LNCAP (cell line): ENCODE results near the gene GRIK2.

Experiments
- TF ChIP-seq, protein P1 (sequence below): fragments of 450-650 bp; IDR thresholded peaks from 2 replicates; pipeline ENCODE4 v1.5.1; 2017; ENCODE audit warnings: mild to moderate bottlenecking

The GRIK2 gene

GRCh38 chr6:101543796-101544195, 150.3 kb downstream of the GRIK2 start:
- TF ChIP-seq, protein P1, sequence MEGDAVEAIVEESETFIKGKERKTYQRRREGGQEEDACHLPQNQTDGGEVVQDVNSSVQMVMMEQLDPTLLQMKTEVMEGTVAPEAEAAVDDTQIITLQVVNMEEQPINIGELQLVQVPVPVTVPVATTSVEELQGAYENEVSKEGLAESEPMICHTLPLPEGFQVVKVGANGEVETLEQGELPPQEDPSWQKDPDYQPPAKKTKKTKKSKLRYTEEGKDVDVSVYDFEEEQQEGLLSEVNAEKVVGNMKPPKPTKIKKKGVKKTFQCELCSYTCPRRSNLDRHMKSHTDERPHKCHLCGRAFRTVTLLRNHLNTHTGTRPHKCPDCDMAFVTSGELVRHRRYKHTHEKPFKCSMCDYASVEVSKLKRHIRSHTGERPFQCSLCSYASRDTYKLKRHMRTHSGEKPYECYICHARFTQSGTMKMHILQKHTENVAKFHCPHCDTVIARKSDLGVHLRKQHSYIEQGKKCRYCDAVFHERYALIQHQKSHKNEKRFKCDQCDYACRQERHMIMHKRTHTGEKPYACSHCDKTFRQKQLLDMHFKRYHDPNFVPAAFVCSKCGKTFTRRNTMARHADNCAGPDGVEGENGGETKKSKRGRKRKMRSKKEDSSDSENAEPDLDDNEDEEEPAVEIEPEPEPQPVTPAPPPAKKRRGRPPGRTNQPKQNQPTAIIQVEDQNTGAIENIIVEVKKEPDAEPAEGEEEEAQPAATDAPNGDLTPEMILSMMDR, result no peak

DNA sequence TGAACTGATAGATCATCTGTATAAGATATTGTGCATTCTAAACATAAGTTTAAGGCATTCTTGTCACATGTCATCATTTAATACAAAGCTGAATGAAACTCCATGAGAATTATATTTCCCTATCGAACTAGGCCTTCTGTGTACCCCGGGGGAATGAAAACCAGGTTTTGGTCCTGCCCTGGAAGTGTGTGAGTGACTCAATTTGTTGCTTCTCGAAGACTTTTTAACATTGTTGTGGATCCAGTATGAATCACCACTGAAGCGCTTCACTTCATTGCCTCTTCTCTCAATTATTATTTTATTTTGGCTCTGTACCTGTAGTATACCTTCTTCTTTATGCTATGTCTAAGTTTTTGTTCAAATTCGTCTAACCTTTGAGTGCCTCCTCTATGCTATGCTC, 150.8 kb downstream of the GRIK2 start:
- TF ChIP-seq, protein P1, result no peak

- TF ChIP-seq, protein P1, result no peak
Observed at GRCh38 chr6:101545191-101545590, 151.7 kb downstream of the GRIK2 start.

DNA sequence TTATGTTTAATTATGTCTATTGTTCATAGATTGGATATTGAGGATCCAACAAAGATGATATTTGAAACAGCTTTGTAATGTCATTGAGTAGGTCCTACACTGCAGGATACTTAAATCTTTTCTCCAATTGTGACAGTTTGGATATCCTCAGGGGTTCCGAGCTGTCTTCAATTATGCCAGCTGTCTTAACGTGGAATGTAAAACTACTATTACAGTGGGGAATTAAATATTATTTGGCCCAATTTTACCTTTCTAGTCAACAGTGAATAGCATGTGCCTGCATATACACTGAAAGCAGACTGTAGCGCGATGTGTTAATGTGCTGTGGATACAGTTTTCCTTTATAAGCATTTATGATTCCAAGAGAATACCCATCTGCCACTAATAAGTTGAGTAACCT, 156.9 kb downstream of the GRIK2 start:
- TF ChIP-seq, protein P1, result no peak

GRCh38 chr6:101554231-101554630, 160.7 kb downstream of the GRIK2 start:
- TF ChIP-seq, protein P1, result no peak

DNA sequence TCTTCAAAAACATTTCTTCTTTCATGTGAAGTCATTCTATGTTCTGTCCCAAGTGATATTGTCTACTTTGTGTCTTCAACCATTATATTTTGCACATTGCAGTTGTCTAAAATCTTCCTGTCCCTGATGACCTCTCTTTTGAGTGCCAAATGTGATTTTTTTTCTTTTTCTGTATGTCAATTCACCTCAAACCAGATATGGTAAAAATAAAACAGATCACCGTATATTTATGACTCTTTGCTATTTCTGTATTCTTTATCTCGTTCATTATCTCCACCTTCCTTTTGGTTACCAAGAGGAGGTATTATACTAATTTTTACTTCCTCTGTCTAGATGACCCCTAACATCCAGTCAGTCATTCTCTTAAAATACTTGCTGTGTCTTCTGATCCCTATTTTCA, 165.2 kb downstream of the GRIK2 start:
- TF ChIP-seq, protein P1, result no peak

GRCh38 chr6:101572627-101573026, 179.1 kb downstream of the GRIK2 start:
- TF ChIP-seq, protein P1, result no peak

- TF ChIP-seq, protein P1, result no peak
Observed at GRCh38 chr6:101577091-101577490, 183.6 kb downstream of the GRIK2 start.
